ENCODE data around the gene TBC1D22A. TPM values are rescaled to one million over a fixed set of nuclear protein-coding genes. Genes with fewer than 3 reads are reported as not detected.

The TBC1D22A gene
- total RNA-seq, 1 experiment from 2014 or later = 20.9 TPM

DNA sequence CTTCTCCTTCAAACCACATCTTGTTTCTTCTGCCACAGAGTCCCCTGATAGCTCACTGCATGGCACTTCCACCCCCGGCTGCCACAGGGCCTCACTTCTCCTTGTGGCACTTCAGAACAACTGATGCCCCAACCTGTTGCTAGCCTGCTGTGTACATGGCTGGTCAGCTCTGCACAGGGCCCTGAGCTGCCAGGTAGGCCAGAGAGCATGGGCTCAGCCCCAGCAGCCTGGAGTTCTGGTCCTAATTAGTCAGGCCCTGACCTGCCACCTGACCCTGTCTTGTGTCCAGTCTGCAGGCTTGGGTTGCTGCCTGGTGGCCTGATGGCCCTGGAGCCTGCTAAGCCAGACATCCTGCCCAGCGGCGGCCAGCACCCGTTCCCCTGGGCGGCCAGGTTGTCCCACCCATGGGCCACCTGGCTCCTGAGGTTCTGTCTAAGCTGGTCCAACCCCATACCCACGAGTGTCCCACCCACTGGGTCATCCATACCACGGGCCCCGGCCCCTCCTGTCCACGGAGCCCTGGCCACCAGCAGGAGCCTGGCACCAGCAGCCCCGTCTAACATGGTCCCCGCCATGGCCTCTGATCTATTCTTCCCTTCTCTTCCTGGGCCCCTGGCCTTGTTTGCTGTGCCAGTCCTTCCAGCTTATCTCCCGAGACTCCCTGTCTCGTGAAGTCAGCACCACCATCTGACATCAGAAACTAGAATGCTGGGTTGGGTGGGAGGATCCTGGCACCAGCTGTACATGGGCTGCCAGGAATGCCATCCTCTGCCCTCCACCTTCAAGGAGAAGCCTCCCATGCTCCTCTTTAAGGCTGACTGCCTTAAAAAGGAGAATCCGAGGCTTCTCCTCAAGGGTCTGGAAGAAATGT lies 21.3 kb upstream of the TBC1D22A start:
- ChIA-PET CTCF (interaction anchor here (3.5 kb wide), 1 partner anchor 178 kb away, joined by 20 read pairs; no protein-coding TSS in a partner anchor), RAD21 (ENCODE audit: low non-redundant PET in 1 of 2, low total read pairs in 2 of 2, uncharacterized antibody in 2 of 2, unreplicated experiment in 2 of 2) (no interaction called here), POLR2A (interaction anchor here (1.4 kb wide), 1 partner anchor 21 kb away, joined by 3 read pairs; the partner anchor contains the start of gene TBC1D22A)
- Histone ChIP-seq H4K20me1 (ENCODE audit: insufficient read depth) (no peaks in the 10 kb centered on the region), H2AFZ (ENCODE audit: low read depth, low read length, poor library complexity, severe bottlenecking) (no peak overlapping the region), H3K9ac (ENCODE audit: low read length) (no peak overlapping the region), H3K4me1 (ENCODE audit: control insufficient read depth in 1 of 2, insufficient read depth in 2 of 2, low read length in 2 of 2) (peaks cover 20 to 34% of the 10 kb centered on the region in 2 experiments), H3K27ac (ENCODE audit: low read depth, low read length) (no peak overlapping the region; the same call in 1 of the 2 replicates), H3K27me3 (ENCODE audit: insufficient read depth, low read length) (no peaks in the 10 kb centered on the region), H3K4me3 (replicated peaks in 1 of 2; ENCODE audit: low read depth in 1 of 2, low read length in 2 of 2) (no peak overlapping the region), H3K9me3 (ENCODE audit: control insufficient read depth in 1 of 2, insufficient read depth in 1 of 2, low read depth in 1 of 2, low read length in 2 of 2) (no peaks in the 10 kb centered on the region), H3K36me3 (ENCODE audit: control insufficient read depth in 1 of 2, insufficient read depth in 2 of 2, low read length in 2 of 2) (no peaks in the 10 kb centered on the region), H3K79me2 (ENCODE audit: insufficient read depth, low read length) (peaks cover 16% of the 10 kb centered on the region), H3K4me2 (ENCODE audit: low read length) (no peak overlapping the region), H3K9me2 (ENCODE audit: insufficient read depth) (no peaks in the 10 kb centered on the region)
- intact Hi-C loops (cut with micrococcal nuclease) = no loop called here
- BruUV-seq (replicated peaks) = no TSS peak
- TF ChIP-seq, protein P1, sequence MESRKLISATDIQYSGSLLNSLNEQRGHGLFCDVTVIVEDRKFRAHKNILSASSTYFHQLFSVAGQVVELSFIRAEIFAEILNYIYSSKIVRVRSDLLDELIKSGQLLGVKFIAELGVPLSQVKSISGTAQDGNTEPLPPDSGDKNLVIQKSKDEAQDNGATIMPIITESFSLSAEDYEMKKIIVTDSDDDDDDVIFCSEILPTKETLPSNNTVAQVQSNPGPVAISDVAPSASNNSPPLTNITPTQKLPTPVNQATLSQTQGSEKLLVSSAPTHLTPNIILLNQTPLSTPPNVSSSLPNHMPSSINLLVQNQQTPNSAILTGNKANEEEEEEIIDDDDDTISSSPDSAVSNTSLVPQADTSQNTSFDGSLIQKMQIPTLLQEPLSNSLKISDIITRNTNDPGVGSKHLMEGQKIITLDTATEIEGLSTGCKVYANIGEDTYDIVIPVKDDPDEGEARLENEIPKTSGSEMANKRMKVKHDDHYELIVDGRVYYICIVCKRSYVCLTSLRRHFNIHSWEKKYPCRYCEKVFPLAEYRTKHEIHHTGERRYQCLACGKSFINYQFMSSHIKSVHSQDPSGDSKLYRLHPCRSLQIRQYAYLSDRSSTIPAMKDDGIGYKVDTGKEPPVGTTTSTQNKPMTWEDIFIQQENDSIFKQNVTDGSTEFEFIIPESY (IDR thresholded peaks at IDR 0.05; ENCODE audit: extremely low read depth, insufficient replicate concordance, low read length) = no peak
- TF ChIP-seq, protein P2, sequence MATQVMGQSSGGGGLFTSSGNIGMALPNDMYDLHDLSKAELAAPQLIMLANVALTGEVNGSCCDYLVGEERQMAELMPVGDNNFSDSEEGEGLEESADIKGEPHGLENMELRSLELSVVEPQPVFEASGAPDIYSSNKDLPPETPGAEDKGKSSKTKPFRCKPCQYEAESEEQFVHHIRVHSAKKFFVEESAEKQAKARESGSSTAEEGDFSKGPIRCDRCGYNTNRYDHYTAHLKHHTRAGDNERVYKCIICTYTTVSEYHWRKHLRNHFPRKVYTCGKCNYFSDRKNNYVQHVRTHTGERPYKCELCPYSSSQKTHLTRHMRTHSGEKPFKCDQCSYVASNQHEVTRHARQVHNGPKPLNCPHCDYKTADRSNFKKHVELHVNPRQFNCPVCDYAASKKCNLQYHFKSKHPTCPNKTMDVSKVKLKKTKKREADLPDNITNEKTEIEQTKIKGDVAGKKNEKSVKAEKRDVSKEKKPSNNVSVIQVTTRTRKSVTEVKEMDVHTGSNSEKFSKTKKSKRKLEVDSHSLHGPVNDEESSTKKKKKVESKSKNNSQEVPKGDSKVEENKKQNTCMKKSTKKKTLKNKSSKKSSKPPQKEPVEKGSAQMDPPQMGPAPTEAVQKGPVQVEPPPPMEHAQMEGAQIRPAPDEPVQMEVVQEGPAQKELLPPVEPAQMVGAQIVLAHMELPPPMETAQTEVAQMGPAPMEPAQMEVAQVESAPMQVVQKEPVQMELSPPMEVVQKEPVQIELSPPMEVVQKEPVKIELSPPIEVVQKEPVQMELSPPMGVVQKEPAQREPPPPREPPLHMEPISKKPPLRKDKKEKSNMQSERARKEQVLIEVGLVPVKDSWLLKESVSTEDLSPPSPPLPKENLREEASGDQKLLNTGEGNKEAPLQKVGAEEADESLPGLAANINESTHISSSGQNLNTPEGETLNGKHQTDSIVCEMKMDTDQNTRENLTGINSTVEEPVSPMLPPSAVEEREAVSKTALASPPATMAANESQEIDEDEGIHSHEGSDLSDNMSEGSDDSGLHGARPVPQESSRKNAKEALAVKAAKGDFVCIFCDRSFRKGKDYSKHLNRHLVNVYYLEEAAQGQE (IDR thresholded peaks at IDR 0.05; ENCODE audit: low read depth) = no peak
- TF ChIP-seq, protein P3, sequence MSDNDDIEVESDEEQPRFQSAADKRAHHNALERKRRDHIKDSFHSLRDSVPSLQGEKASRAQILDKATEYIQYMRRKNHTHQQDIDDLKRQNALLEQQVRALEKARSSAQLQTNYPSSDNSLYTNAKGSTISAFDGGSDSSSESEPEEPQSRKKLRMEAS (IDR thresholded peaks at IDR 0.05) = no peak
- TF ChIP-seq, protein P4, sequence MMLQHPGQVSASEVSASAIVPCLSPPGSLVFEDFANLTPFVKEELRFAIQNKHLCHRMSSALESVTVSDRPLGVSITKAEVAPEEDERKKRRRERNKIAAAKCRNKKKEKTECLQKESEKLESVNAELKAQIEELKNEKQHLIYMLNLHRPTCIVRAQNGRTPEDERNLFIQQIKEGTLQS (IDR thresholded peaks at IDR 0.05) = no peak
- no peak for TF ChIP-seq RAD21 (IDR thresholded peaks at IDR 0.05; ENCODE audit: low read depth)
- TF ChIP-seq JUND (IDR thresholded peaks at IDR 0.05) = no peak
- TF ChIP-seq SRF (IDR thresholded peaks at IDR 0.05; ENCODE audit: low read depth) = no peak
- no peak for TF ChIP-seq SP1 (IDR thresholded peaks at IDR 0.05; ENCODE audit: low read depth)
- TF ChIP-seq, protein P5, sequence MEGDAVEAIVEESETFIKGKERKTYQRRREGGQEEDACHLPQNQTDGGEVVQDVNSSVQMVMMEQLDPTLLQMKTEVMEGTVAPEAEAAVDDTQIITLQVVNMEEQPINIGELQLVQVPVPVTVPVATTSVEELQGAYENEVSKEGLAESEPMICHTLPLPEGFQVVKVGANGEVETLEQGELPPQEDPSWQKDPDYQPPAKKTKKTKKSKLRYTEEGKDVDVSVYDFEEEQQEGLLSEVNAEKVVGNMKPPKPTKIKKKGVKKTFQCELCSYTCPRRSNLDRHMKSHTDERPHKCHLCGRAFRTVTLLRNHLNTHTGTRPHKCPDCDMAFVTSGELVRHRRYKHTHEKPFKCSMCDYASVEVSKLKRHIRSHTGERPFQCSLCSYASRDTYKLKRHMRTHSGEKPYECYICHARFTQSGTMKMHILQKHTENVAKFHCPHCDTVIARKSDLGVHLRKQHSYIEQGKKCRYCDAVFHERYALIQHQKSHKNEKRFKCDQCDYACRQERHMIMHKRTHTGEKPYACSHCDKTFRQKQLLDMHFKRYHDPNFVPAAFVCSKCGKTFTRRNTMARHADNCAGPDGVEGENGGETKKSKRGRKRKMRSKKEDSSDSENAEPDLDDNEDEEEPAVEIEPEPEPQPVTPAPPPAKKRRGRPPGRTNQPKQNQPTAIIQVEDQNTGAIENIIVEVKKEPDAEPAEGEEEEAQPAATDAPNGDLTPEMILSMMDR (IDR thresholded peaks at IDR 0.05 in 2 of 3, conservative IDR thresholded peaks at IDR 0.05 in 1 of 3; ENCODE audit: borderline replicate concordance in 1 of 3, insufficient read depth in 1 of 3, low read depth in 2 of 3, low read length in 2 of 3) = no peak
- TF ChIP-seq SIN3A (IDR thresholded peaks at IDR 0.05; ENCODE audit: low read depth) = no peak
- no peak for TF ChIP-seq ELF1 (IDR thresholded peaks at IDR 0.05; ENCODE audit: borderline replicate concordance, low read depth)
- no peak for TF ChIP-seq TCF7L2 (IDR thresholded peaks at IDR 0.05; ENCODE audit: borderline replicate concordance, extremely low read depth, insufficient read depth, insufficient read length)
- TF ChIP-seq EGR1 (IDR thresholded peaks at IDR 0.05; ENCODE audit: low read depth) = no peak
- no peak for TF ChIP-seq FOSL1 (IDR thresholded peaks at IDR 0.05; ENCODE audit: low read depth)
- no peak for TF ChIP-seq EZH2 (IDR thresholded peaks at IDR 0.05)
- TF ChIP-seq POLR2A (IDR thresholded peaks at IDR 0.05; ENCODE audit: borderline replicate concordance, extremely low read depth, insufficient read depth, insufficient read length) = no peak
- TF ChIP-seq CEBPB (IDR thresholded peaks at IDR 0.05; ENCODE audit: low read depth) = no peak
- ATAC-seq (no peak), DNase-seq (ENCODE audit: low read depth, low spot score) (no peak)
